GM19099 (cell line): ENCODE results near the gene TNFAIP2.

ENCODE experiments used
- POLR2A ChIP-seq: IDR thresholded peaks from 3 replicates; pipeline ENCODE4 v1.6.1; 2011; ENCODE audit warnings: low read depth; ENCODE audit not compliant: insufficient read length; ENCODE audit errors: extremely low read depth

TNFAIP2 gene

DNA sequence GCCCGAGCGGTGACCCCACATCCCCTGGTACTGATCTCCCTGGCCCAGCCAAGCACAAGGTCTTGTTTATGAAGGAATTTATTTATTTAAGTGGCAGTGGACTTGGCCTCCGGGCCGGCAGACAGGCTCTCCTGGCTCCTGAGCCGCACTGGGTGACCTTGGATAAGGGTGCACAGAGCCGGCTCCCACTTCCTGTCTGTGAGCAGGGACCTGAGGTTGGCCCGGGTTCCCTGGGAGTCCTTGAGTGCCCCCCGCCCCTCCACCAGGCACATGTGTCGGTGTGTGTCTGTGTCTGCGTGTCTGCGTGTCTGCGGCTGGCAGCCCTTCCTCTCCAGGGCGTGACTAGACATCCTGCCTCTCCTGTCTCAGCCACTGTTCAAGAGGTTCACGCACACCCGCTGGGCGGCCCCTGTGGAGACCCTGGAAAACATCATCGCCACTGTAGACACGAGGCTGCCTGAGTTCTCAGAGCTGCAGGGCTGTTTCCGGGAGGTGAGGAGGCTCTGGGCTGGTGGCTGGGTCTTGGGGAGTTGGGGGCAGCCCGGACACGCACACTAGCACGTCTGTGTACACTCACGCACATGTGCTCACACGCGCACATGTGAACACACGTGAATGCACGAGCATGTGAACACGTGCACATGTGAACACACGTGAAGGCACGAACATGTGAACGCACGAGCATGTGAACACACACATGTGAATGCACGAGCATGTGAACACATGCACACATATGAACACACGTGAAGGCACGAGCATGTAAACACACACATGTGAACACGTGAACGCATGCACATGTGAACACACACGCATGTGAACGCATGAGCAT is 9.3 kb downstream of the TNFAIP2 start:
- TF ChIP-seq POLR2A: no peak

DNA sequence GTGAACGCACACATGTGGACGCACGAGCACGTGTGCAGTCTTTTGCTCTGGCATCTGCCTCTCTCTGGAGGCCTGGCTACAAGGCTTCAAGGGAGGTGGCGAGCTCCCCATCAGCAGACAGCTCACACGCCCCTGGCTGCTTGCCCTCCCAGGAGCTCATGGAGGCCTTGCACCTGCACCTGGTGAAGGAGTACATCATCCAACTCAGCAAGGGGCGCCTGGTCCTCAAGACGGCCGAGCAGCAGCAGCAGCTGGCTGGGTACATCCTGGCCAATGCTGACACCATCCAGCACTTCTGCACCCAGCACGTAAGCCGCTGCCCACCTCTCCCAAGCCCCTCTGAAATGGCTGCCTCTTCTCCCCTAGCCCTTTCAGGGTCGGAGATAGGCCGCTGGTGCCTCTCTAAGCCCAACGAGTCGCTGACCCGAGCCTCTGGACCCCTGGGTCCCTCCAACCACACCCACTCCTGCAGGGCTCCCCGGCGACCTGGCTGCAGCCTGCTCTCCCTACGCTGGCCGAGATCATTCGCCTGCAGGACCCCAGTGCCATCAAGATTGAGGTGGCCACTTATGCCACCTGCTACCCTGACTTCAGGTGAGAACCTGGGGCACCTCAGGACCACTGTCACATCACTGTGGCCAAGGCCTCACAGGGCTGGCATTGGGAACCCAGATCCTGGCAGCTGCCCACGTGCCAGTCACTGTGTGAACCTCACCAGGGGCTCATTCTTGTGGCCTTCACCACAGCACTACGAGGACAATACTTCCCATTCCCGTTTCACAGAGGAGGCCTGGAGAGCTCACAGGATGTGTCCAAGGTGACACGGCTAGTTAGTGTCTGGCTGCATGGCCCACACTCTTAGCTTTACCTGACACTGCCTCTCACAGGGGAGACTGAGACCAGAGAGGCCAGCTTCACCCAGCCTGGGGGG is 10.2 kb downstream of the TNFAIP2 start:
- no peak for TF ChIP-seq POLR2A

DNA sequence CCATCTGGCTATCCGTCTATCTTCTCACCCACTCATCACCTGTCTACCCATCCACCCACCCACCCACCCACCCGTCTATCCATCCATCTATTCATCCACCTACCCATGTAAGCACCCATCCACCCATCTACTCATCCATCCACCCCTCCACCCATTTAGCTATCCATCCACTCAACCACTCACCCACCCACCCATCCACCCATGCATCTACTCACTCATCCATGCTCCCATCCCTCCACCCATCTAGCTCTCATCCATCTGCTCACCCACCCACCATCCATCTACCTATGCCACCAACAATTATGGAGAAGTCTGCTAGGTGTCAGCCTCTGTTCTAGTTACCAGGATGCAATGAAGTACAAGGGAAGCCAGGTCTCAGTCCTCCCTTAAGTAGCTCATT is 11.1 kb downstream of the TNFAIP2 start:
- no peak for TF ChIP-seq POLR2A

GRCh38 chr14:103134919-103135318 is 11.7 kb downstream of the TNFAIP2 start:
- no peak for TF ChIP-seq POLR2A

GRCh38 chr14:103135333-103136260 is 12.3 kb downstream of the TNFAIP2 start:
- TF ChIP-seq POLR2A: no peak

GRCh38 chr14:103136388-103137271 is 13.4 kb downstream of the TNFAIP2 start:
- no peak for TF ChIP-seq POLR2A

- no peak for TF ChIP-seq POLR2A
Measured at GRCh38 chr14:103137689-103138300, 14.5 kb downstream of the TNFAIP2 start.

DNA sequence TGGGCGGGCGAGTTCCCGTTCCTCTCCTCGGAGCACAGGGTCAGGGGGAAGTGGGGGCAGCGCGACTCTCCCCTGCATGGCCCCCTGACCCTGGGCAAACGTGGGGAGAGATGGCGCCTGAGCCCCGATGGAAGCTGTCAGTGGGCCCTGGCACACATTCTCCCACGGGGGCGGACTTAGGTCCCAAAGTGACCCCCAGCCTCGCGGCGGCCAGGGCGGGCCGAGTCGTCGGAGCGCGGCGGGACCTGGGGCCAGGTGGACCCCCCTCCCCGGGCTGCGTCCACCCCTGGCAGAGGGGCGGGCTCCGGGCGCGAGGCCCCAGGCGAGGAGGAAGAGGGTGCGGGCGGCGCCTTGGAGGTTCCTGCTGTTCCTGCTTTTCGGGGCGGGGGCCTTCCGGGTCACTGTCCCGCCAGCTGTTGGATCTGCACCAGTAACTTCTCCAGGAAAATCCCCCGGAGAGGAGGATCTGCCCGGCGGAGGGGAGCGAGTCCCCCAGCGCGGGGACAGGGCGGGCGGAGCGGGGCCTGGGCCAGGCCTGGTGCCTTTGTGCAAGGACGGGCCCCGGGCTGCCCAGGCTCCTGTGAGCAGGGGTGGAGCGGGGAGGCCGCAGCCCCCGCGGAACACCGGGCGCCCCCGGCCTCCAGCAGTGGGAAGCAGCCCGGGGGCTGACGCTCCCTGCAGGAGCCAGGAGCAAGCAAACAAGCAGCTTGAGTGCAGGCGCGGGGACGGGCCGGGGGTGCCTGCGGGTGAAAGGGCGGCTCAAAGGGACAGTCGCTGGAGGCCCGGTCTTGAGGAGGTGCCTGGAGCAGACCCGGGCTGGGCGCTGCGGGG is 15.3 kb downstream of the TNFAIP2 start:
- no peak for TF ChIP-seq POLR2A

DNA sequence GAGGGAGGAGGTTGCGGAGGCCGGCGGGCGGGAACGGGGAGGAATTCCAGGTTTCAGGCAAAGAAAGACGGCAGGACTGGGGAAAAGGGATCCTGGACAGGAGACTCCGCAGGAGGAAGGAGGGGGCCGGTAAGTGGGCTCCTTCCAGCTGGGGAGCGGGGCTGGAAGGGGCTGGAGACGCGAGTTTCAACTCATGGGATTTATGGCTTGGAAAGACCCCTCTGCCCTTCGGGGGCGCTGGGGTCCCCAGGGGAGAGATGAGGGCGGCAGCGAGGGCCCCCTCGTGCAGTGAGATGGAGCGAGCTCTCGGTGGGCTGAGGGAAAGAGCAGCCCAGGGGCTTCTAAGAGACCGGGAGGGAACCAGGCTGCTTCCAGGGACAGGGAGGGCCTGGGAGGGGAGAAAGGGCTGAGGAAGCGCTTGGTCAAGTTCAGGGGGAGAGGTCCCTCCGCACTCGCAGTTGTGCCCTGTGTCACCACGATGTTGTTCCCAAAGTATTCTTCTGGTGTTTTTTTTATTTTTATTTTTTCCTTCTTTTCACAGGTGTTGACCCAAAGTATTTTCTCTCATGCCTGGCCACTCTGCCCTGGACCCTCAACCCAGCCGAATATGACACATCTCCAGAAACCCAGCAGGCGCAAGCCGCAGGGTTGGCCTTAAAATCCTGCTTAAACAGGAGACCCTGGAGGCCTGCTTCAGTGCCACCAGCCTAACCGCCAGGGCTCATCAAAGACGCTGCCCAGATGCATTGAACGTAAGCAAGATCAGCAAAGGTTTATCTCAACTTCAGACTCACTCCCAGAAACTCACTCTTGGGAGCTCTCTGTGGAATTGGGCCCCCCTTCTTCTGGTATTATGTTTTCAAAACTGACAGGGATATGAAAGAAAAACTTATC is 16.1 kb downstream of the TNFAIP2 start:
- TF ChIP-seq POLR2A: no peak

GRCh38 chr14:103140316-103141109 is 17.3 kb downstream of the TNFAIP2 start:
- no peak for TF ChIP-seq POLR2A
